Suprapubic skin (tissue), 4 donors: ENCODE data around the gene TDRD9. TPM values are rescaled to one million over a fixed set of nuclear protein-coding genes. Genes with fewer than 3 reads are reported as not detected.

Experiments
- DNase-seq, 2 donors: peaks; one replicate each; pipeline ENCODE4 v3.0.0-alpha.2; 2019; ENCODE audit warnings: low spot score in 2 of 2
- H3K27ac ChIP-seq: fragments of 200-600 bp; sonication (generic); one replicate; pipeline ENCODE4 v1.5.1; 2019
- H3K27me3 ChIP-seq: fragments of 200-600 bp; sonication (generic); one replicate; pipeline ENCODE4 v1.5.1; 2019
- H3K36me3 ChIP-seq: fragments of 200-600 bp; sonication (generic); one replicate; pipeline ENCODE4 v1.5.1; 2019
- H3K4me1 ChIP-seq: fragments of 200-600 bp; sonication (generic); one replicate; pipeline ENCODE4 v1.5.1; 2019
- H3K4me3 ChIP-seq: fragments of 200-600 bp; sonication (generic); one replicate; pipeline ENCODE4 v1.5.1; 2019; ENCODE audit warnings: mild to moderate bottlenecking
- H3K9me3 ChIP-seq: fragments of 200-600 bp; sonication (generic); one replicate; pipeline ENCODE4 v1.5.1; 2019
- CTCF ChIP-seq, 2 donors: fragments of 200-600 bp in 1 of 2; fragments of 450-650 bp in 1 of 2; sonication (generic) in 1 of 2; IDR thresholded peaks; one replicate each; pipeline ENCODE4 v1.5.1; 2016 to 2019; ENCODE audit warnings: antibody characterized with exemption in 2 of 2, mild to moderate bottlenecking in 1 of 2, moderate library complexity in 1 of 2
- EP300 ChIP-seq: sonication (generic); formaldehyde crosslinking; IDR thresholded peaks from one replicate; pipeline ENCODE4 v1.6.1; 2017; ENCODE audit warnings: antibody characterized with exemption
- POLR2A ChIP-seq, 2 donors: fragments of 450-650 bp; IDR thresholded peaks; one replicate each; pipeline ENCODE4 v1.6.1; 2017; ENCODE audit warnings: antibody characterized with exemption in 2 of 2, mild to moderate bottlenecking in 2 of 2, moderate library complexity in 2 of 2
- POLR2AphosphoS5 ChIP-seq, 3 donors: sonication (generic); formaldehyde crosslinking; IDR thresholded peaks; one replicate each; pipeline ENCODE4 v1.6.1; 2017; ENCODE audit warnings: antibody characterized with exemption in 3 of 3
- WGBS: methylation state at CpG from one replicate; pipeline ENCODE4 v1.1.5; 2018; 5-methylcytosine and 5-hydroxymethylcytosine counted together
- total RNA-seq, 4 donors: library from RNA; depleted of rRNA; stranded (reverse); fragments of >200 nt; gene quantifications; one replicate each; pipeline ENCODE4 v1.1.0, GENCODE V29; 2016

TDRD9 gene
- total RNA-seq, 4 donors from 2014 or later, result 1.0 to 1.7 TPM; not detected in 2

- no peak overlapping the region for H3K4me3 ChIP-seq
- 77% methylated on average over 7 of the region's 7 CpGs for WGBS
- no peak for DNase-seq
- peaks cover 22% of the 10 kb centered on the region for H3K27me3 ChIP-seq
- H3K9me3 ChIP-seq, result no peaks in the 10 kb centered on the region
- TF ChIP-seq EP300 (no peak), POLR2AphosphoS5 (IDR thresholded peaks at IDR 0.05) (no peak), CTCF (IDR thresholded peaks at IDR 0.05) (no peak), POLR2A (IDR thresholded peaks at IDR 0.05) (no peak)
- no peaks in the 10 kb centered on the region for H3K4me1 ChIP-seq
- H3K36me3 ChIP-seq, result no peaks in the 10 kb centered on the region
- no peak overlapping the region for H3K27ac ChIP-seq
Measured at GRCh38 chr14:103941462-103941861, 13.2 kb downstream of the TDRD9 start.

GRCh38 chr14:103941973-103942736 lies 13.9 kb downstream of the TDRD9 start, which contains the start of gene RD3L:
RD3L (minus strand) TSS chr14:103942529; CDS start chr14:103941695, 834 bp downstream.
- H3K4me3 ChIP-seq, result no peak within 1 kb of the TSS
- no peak for DNase-seq
- no peak for TF ChIP-seq CTCF (IDR thresholded peaks at IDR 0.05)
- no peak for TF ChIP-seq EP300
- TF ChIP-seq POLR2AphosphoS5 (IDR thresholded peaks at IDR 0.05), result no peak
- TF ChIP-seq POLR2A (IDR thresholded peaks at IDR 0.05), result no peak
- no peaks in the 10 kb centered on the region for H3K9me3 ChIP-seq
- no peak within 1 kb of the TSS for H3K27ac ChIP-seq
- no peaks in the 10 kb centered on the region for H3K4me1 ChIP-seq
- H3K27me3 ChIP-seq, result peaks cover 25% of the 10 kb centered on the region
- H3K36me3 ChIP-seq, result no peaks in the 10 kb centered on the region
- WGBS, result 70% methylated on average over 14 of the region's 14 CpGs

- H3K4me3 ChIP-seq, result no peak overlapping the region
- H3K27ac ChIP-seq, result no peak overlapping the region
- no peak for TF ChIP-seq EP300
- no peak for TF ChIP-seq CTCF (IDR thresholded peaks at IDR 0.05)
- TF ChIP-seq POLR2A (IDR thresholded peaks at IDR 0.05), result no peak
- TF ChIP-seq POLR2AphosphoS5 (IDR thresholded peaks at IDR 0.05), result no peak
- no peak for DNase-seq
- H3K27me3 ChIP-seq, result peaks cover 26% of the 10 kb centered on the region
- H3K4me1 ChIP-seq, result no peaks in the 10 kb centered on the region
- WGBS, result 66% methylated on average over 5 of the region's 5 CpGs
- no peaks in the 10 kb centered on the region for H3K36me3 ChIP-seq
- H3K9me3 ChIP-seq, result no peaks in the 10 kb centered on the region
Measured at GRCh38 chr14:103943673-103944072, 15.4 kb downstream of the TDRD9 start.

GRCh38 chr14:103946975-103947374 lies 18.7 kb downstream of the TDRD9 start:
- TF ChIP-seq EP300 (no peak), POLR2AphosphoS5 (IDR thresholded peaks at IDR 0.05) (no peak), CTCF (IDR thresholded peaks at IDR 0.05) (no peak), POLR2A (IDR thresholded peaks at IDR 0.05) (no peak)
- H3K4me3 ChIP-seq, result no peak overlapping the region
- H3K27me3 ChIP-seq, result peaks cover 18% of the 10 kb centered on the region
- 93% methylated on average over 2 of the region's 2 CpGs for WGBS
- no peak overlapping the region for H3K27ac ChIP-seq
- H3K4me1 ChIP-seq, result no peaks in the 10 kb centered on the region
- no peaks in the 10 kb centered on the region for H3K36me3 ChIP-seq
- no peaks in the 10 kb centered on the region for H3K9me3 ChIP-seq
- no peak for DNase-seq

GRCh38 chr14:103948442-103948841 lies 20.2 kb downstream of the TDRD9 start:
- H3K27me3 ChIP-seq, result peaks cover 18% of the 10 kb centered on the region
- no peak overlapping the region for H3K4me3 ChIP-seq
- no peak overlapping the region for H3K27ac ChIP-seq
- DNase-seq, result no peak
- no peaks in the 10 kb centered on the region for H3K36me3 ChIP-seq
- no peaks in the 10 kb centered on the region for H3K4me1 ChIP-seq
- no peaks in the 10 kb centered on the region for H3K9me3 ChIP-seq
- TF ChIP-seq POLR2AphosphoS5 (IDR thresholded peaks at IDR 0.05) (no peak), CTCF (IDR thresholded peaks at IDR 0.05) (no peak), POLR2A (IDR thresholded peaks at IDR 0.05) (no peak), EP300 (no peak)
- 78% methylated on average over 2 of the region's 2 CpGs for WGBS
